NCI-H2171 treated with DMSO at 0.1 percent for 48 hours (cell line): ENCODE data around the gene KIF6.
"Not testable (repeated sequence)": the region's sequence is repeated elsewhere in the genome, so short reads cannot be mapped to it uniquely, and the experiment has no call there.

Source experiments
- DNase-seq: peaks from one replicate; lab custom pipeline; 2025; lab: John Stamatoyannopoulos, UW

The KIF6 gene

GRCh38 chr6:39313526-39314272, 411.5 kb downstream of the KIF6 start:
- peak; percentile 45 for DNase-seq

- DNase-seq: no peak
Observed at GRCh38 chr6:39312912-39313525, 412.2 kb downstream of the KIF6 start.

- no peak for DNase-seq
Observed at GRCh38 chr6:39310542-39310941, 414.7 kb downstream of the KIF6 start.

GRCh38 chr6:39309942-39310531, 415.2 kb downstream of the KIF6 start:
- peak; percentile 66 for DNase-seq

- DNase-seq: no peak
Observed at GRCh38 chr6:39307462-39307861, 417.7 kb downstream of the KIF6 start.

GRCh38 chr6:39304951-39305350, 420.3 kb downstream of the KIF6 start:
- DNase-seq: no peak

GRCh38 chr6:39303425-39304153, 421.6 kb downstream of the KIF6 start:
- DNase-seq: no peak

GRCh38 chr6:39302669-39303424, 422.4 kb downstream of the KIF6 start:
- peak; percentile 40 for DNase-seq

- DNase-seq: no peak
Observed at GRCh38 chr6:39302011-39302410, 423.2 kb downstream of the KIF6 start.

- no peak for DNase-seq
Observed at GRCh38 chr6:39301606-39302005, 423.6 kb downstream of the KIF6 start.

- no peak for DNase-seq
Observed at GRCh38 chr6:39300739-39301138, 424.5 kb downstream of the KIF6 start.

GRCh38 chr6:39298061-39298460, 427.1 kb downstream of the KIF6 start:
- DNase-seq: no peak

- no peak for DNase-seq
Observed at GRCh38 chr6:39296745-39297640, 428.2 kb downstream of the KIF6 start.

- no peak for DNase-seq
Observed at GRCh38 chr6:39295611-39296011, 429.6 kb downstream of the KIF6 start.

GRCh38 chr6:39294899-39295298, 430.3 kb downstream of the KIF6 start:
- DNase-seq: no peak

- DNase-seq: no peak
Observed at GRCh38 chr6:39294133-39294532, 431.1 kb downstream of the KIF6 start.

GRCh38 chr6:39292637-39293036, 432.6 kb downstream of the KIF6 start:
- DNase-seq: no peak

- DNase-seq: no peak
Observed at GRCh38 chr6:39289490-39289889, 435.7 kb downstream of the KIF6 start.

GRCh38 chr6:39287601-39288000, 437.6 kb downstream of the KIF6 start:
- no peak for DNase-seq

GRCh38 chr6:39286596-39286995, 438.6 kb downstream of the KIF6 start:
- DNase-seq: not testable (repeated sequence)

- DNase-seq: no peak
Observed at GRCh38 chr6:39282774-39283173, 442.4 kb downstream of the KIF6 start.
